Measurements from ENCODE around the gene ANO9.
A peak's percentile ranks its signal among the peaks of the same experiment; 100 is the strongest.
"Not testable (repeated sequence)": the region's sequence is repeated elsewhere in the genome, so short reads cannot be mapped to it uniquely, and the experiment has no call there.

Gene ANO9

GRCh38 chr11:416051-416756 lies 25.6 kb downstream of the ANO9 start:
- no peak for DNase-seq (ENCODE audit: low spot score)

GRCh38 chr11:415640-416041 lies 26.2 kb downstream of the ANO9 start:
- no peak for DNase-seq (ENCODE audit: low spot score)

- DNase-seq (ENCODE audit: low spot score) = no peak
Observed at GRCh38 chr11:414318-414857, 27.4 kb downstream of the ANO9 start.

- DNase-seq (ENCODE audit: low spot score) = no peak
Observed at GRCh38 chr11:413120-414081, 28.4 kb downstream of the ANO9 start.

- DNase-seq (ENCODE audit: low spot score) = no peak
Observed at GRCh38 chr11:412641-413119, 29.1 kb downstream of the ANO9 start.

- not testable (repeated sequence) for DNase-seq (ENCODE audit: low spot score)
Observed at GRCh38 chr11:411520-411919, 30.3 kb downstream of the ANO9 start.

GRCh38 chr11:410711-411110 lies 31.1 kb downstream of the ANO9 start:
- not testable (repeated sequence) for DNase-seq (ENCODE audit: low spot score)

- DNase-seq (ENCODE audit: low spot score) = peak; percentile 57
Observed at GRCh38 chr11:409600-410483, 32.0 kb downstream of the ANO9 start.

GRCh38 chr11:409008-409599 lies 32.7 kb downstream of the ANO9 start:
- DNase-seq (ENCODE audit: low spot score) = no peak

GRCh38 chr11:408154-409007 lies 33.4 kb downstream of the ANO9 start:
- no peak for DNase-seq (ENCODE audit: low spot score)

GRCh38 chr11:407651-408123 lies 34.1 kb downstream of the ANO9 start:
- no peak for DNase-seq (ENCODE audit: low spot score)

GRCh38 chr11:406796-407650 lies 34.8 kb downstream of the ANO9 start:
- peak; percentile 83 for DNase-seq (ENCODE audit: low spot score)

- DNase-seq (ENCODE audit: low spot score) = no peak
Observed at GRCh38 chr11:405954-406795, 35.6 kb downstream of the ANO9 start.

GRCh38 chr11:405323-405953 lies 36.4 kb downstream of the ANO9 start:
- no peak for DNase-seq (ENCODE audit: low spot score)

- DNase-seq (ENCODE audit: low spot score) = no peak
Observed at GRCh38 chr11:404551-405264, 37.1 kb downstream of the ANO9 start.

GRCh38 chr11:403761-404431 lies 37.9 kb downstream of the ANO9 start:
- DNase-seq (ENCODE audit: low spot score) = no peak
